Stimulated activated CD4-positive, alpha-beta T cell treated with anti-CD3 and anti-CD28 coated beads, TNF-alpha, amount 100 ng/mL, for 4 hours (primary cell): ENCODE results near the gene IQUB.
"Not testable (repeated sequence)": the region's sequence is repeated elsewhere in the genome, so short reads cannot be mapped to it uniquely, and the experiment has no call there.

Experiments used
- DNase-seq, 3 experiments: peaks; one replicate each; pipeline ENCODE4 v3.0.0-alpha.2; 2020; ENCODE audit warnings: low read depth in 3 of 3

The IQUB gene

GRCh38 chr7:123539871-123540270 lies 5.5 kb upstream of the IQUB start:
- DNase-seq, result no peak

GRCh38 chr7:123538897-123539296 lies 4.5 kb upstream of the IQUB start:
- DNase-seq, result no peak

GRCh38 chr7:123538189-123538714 lies 3.9 kb upstream of the IQUB start:
- DNase-seq, result no peak

GRCh38 chr7:123537026-123537642 lies 2.7 kb upstream of the IQUB start:
- no peak for DNase-seq

- DNase-seq, result no peak
Observed at GRCh38 chr7:123535517-123535916, 1.1 kb upstream of the IQUB start.

- DNase-seq, result peak in 1 of 3 experiments; percentile 9
Observed at GRCh38 chr7:123533929-123534382, 439 bp downstream of the IQUB start.

- no peak for DNase-seq
Observed at GRCh38 chr7:123533553-123533917, 860 bp downstream of the IQUB start.

- DNase-seq, result peak in 2 of 3 experiments; percentile 7 to 14
Observed at GRCh38 chr7:123532788-123533552, 1.4 kb downstream of the IQUB start.

GRCh38 chr7:123532343-123532742 lies 2.1 kb downstream of the IQUB start:
- DNase-seq, result not testable (repeated sequence)

- not testable (repeated sequence) for DNase-seq
Observed at GRCh38 chr7:123530035-123530591, 4.3 kb downstream of the IQUB start.

- DNase-seq, result no peak
Observed at GRCh38 chr7:123528265-123528664, 6.1 kb downstream of the IQUB start.

- DNase-seq, result not testable (repeated sequence)
Observed at GRCh38 chr7:123527712-123528225, 6.6 kb downstream of the IQUB start.

- not testable (repeated sequence) for DNase-seq
Observed at GRCh38 chr7:123526533-123526932, 7.9 kb downstream of the IQUB start.

GRCh38 chr7:123522066-123522465 lies 12.3 kb downstream of the IQUB start:
- DNase-seq, result no peak

GRCh38 chr7:123505221-123505620 lies 29.2 kb downstream of the IQUB start:
- no peak for DNase-seq

- DNase-seq, result no peak
Observed at GRCh38 chr7:123502201-123502600, 32.2 kb downstream of the IQUB start.

- DNase-seq, result no peak
Observed at GRCh38 chr7:123500878-123501489, 33.4 kb downstream of the IQUB start.

- DNase-seq, result no peak
Observed at GRCh38 chr7:123499211-123499970, 35.0 kb downstream of the IQUB start.

GRCh38 chr7:123498601-123499000 lies 35.8 kb downstream of the IQUB start:
- DNase-seq, result no peak

- no peak for DNase-seq
Observed at GRCh38 chr7:123498031-123498430, 36.4 kb downstream of the IQUB start.

GRCh38 chr7:123494193-123494796 lies 40.1 kb downstream of the IQUB start:
- no peak for DNase-seq
